ENCODE measurements around the gene ELL. TPM values are rescaled to one million over a fixed set of nuclear protein-coding genes. Genes with fewer than 3 reads are reported as not detected.

ELL gene
- total and polyA plus RNA-seq, 2 donors (not counting 3 experiments of a cell fraction or from before 2014, with no cell fraction given) = 9.9 to 18.2 TPM

GRCh38 chr19:18428787-18429674 is 92.8 kb downstream of the ELL start:
- Histone ChIP-seq H3K36me3 (ENCODE audit: control insufficient read depth in 2 of 2, extremely low read depth in 1 of 2, insufficient read depth in 2 of 2, low read length in 2 of 2) (peaks cover 0 to 2% of the 10 kb centered on the region in 2 experiments), H3K4me1 (ENCODE audit: control insufficient read depth, extremely low read depth, insufficient read depth, low read length) (peaks cover 13% of the 10 kb centered on the region), H3K79me2 (ENCODE audit: control insufficient read depth, insufficient read depth, low read length) (peaks cover 28% of the 10 kb centered on the region), H3K27ac (ENCODE audit: insufficient read depth, low read depth, low read length) (peak overlapping the region; percentile 51), H3K4me2 (ENCODE audit: insufficient read depth, low read length) (no peak overlapping the region), H2AFZ (ENCODE audit: low read depth, low read length) (no peak overlapping the region), H3K9me1 (replicated peaks; ENCODE audit: control insufficient read depth, extremely low read depth, insufficient read depth, low read length) (no peaks in the 10 kb centered on the region), H3K9me3 (replicated peaks; ENCODE audit: control insufficient read depth, insufficient read depth, low read length) (no peaks in the 10 kb centered on the region), H3K9ac (replicated peaks; ENCODE audit: extremely low read depth, insufficient read depth, low read length) (peak overlapping the region; percentile 32), H3K27me3 (ENCODE audit: control insufficient read depth in 2 of 2, insufficient read depth in 2 of 2, low read length in 2 of 2) (no peaks in the 10 kb centered on the region), H3K4me3 (replicated peaks in 1 of 3; ENCODE audit: insufficient read depth in 1 of 3, low read depth in 1 of 3, low read length in 3 of 3) (peak overlapping the region in 1 of 3 experiments; percentile 35), H4K20me1 (replicated peaks; ENCODE audit: control insufficient read depth, extremely low read depth, insufficient read depth, low read length) (no peaks in the 10 kb centered on the region)
- dilution Hi-C loops (cut with MboI; ENCODE audit: extremely low pct_ligation_motif_present, low sequenced_read_pairs) = no loop called here
- intact Hi-C loops (cut with micrococcal nuclease) = no loop called here
- DNase-seq (ENCODE audit: low read depth, low spot score) (peak; percentile 80), FAIRE-seq (peak; percentile 81)
- ChIA-PET CTCF (interaction anchor here (1.0 to 2.1 kb wide), 4 partner anchors 10 to 149 kb away, joined by 3 to 13 read pairs (median 6); partner anchors contain the start of gene SSBP4), POLR2A (interaction anchor here (0.7 to 1.3 kb wide), 3 partner anchors 8 to 147 kb away, joined by 3 to 4 read pairs (median 3); partner anchors contain the start of gene SSBP4)
- no TSS peak for BruUV-seq (replicated peaks)
- TF ChIP-seq GATA2 (IDR thresholded peaks at IDR 0.05; ENCODE audit: insufficient read depth, insufficient read length, low read depth, low read length) (no peak), MAX (IDR thresholded peaks at IDR 0.05; ENCODE audit: insufficient read depth, insufficient read length) (no peak), CTCF (IDR thresholded peaks at IDR 0.05; ENCODE audit: extremely low read depth in 1 of 2, insufficient read depth in 1 of 2, low read depth in 1 of 2, low read length in 2 of 2) (no peak)
